HEK293 (cell line): ENCODE data around the gene SMTNL2.
A peak's percentile ranks its signal among the peaks of the same experiment; 100 is the strongest.

Source experiments
- BCL11A ChIP-seq: fragments of 450-650 bp; formaldehyde crosslinking; IDR thresholded peaks from 2 replicates; pipeline ENCODE4 v1.5.1; 2016; ENCODE audit warnings: low read depth, missing biosample characterization, missing genetic modification characterization
- GLIS1 ChIP-seq: fragments of 450-650 bp; formaldehyde crosslinking; IDR thresholded peaks from 2 replicates; pipeline ENCODE4 v1.5.1; 2016; ENCODE audit warnings: missing biosample characterization, missing genetic modification characterization
- HOXD13 ChIP-seq: sonication (generic); formaldehyde crosslinking; IDR thresholded peaks from 2 replicates; pipeline ENCODE4 v1.8.0; 2022; ENCODE audit warnings: missing genetic modification reagents, borderline replicate concordance
- KLF16 ChIP-seq: fragments of 450-650 bp; formaldehyde crosslinking; IDR thresholded peaks from 2 replicates; pipeline ENCODE4 v1.5.1; 2017; ENCODE audit warnings: missing biosample characterization, missing genetic modification characterization
- KLF9 ChIP-seq: fragments of 450-650 bp; formaldehyde crosslinking; IDR thresholded peaks from 2 replicates; pipeline ENCODE4 v1.5.1; 2016; ENCODE audit warnings: missing biosample characterization, missing genetic modification characterization, low read depth
- OSR2 ChIP-seq: fragments of 450-650 bp; formaldehyde crosslinking; IDR thresholded peaks from 2 replicates; pipeline ENCODE4 v1.5.1; 2016; ENCODE audit warnings: missing biosample characterization, missing genetic modification characterization
- PRDM1 ChIP-seq: fragments of 450-650 bp; formaldehyde crosslinking; IDR thresholded peaks from 2 replicates; pipeline ENCODE4; 2016; ENCODE audit warnings: missing biosample characterization, missing genetic modification characterization
- SALL2 ChIP-seq: fragments of 450-650 bp; formaldehyde crosslinking; IDR thresholded peaks from 2 replicates; pipeline ENCODE4 v1.5.0; 2017; ENCODE audit warnings: missing biosample characterization, mild to moderate bottlenecking, missing genetic modification characterization, borderline replicate concordance
- SP3 ChIP-seq: fragments of 450-650 bp; formaldehyde crosslinking; IDR thresholded peaks from 2 replicates; pipeline ENCODE4 v1.5.1; 2016; ENCODE audit warnings: missing biosample characterization, missing genetic modification characterization
- SP7 ChIP-seq: fragments of 450-650 bp; formaldehyde crosslinking; IDR thresholded peaks from 2 replicates; pipeline ENCODE4 v1.5.1; 2016; ENCODE audit warnings: missing biosample characterization, missing genetic modification characterization
- TRIM28 ChIP-seq: IDR thresholded peaks from 2 replicates; pipeline ENCODE4 v1.6.1; 2011; ENCODE audit warnings: low read length, control low read depth, borderline replicate concordance
- YY1 ChIP-seq: fragments of 450-650 bp; formaldehyde crosslinking; IDR thresholded peaks from 2 replicates; pipeline ENCODE4 v1.5.1; 2018; ENCODE audit warnings: missing biosample characterization, missing genetic modification characterization
- ZBTB17 ChIP-seq: fragments of 450-650 bp; formaldehyde crosslinking; IDR thresholded peaks from 2 replicates; pipeline ENCODE4 v1.5.1; 2016; ENCODE audit warnings: missing biosample characterization, missing genetic modification characterization
- ZEB2 ChIP-seq: fragments of 450-650 bp; formaldehyde crosslinking; IDR thresholded peaks from 2 replicates; pipeline ENCODE4 v1.5.1; 2016; ENCODE audit warnings: missing biosample characterization, missing genetic modification characterization
- ZFP41 ChIP-seq: fragments of 450-650 bp; formaldehyde crosslinking; IDR thresholded peaks from 2 replicates; pipeline ENCODE4 v1.5.1; 2016; ENCODE audit warnings: missing biosample characterization, missing genetic modification characterization, borderline replicate concordance
- ZFP69B ChIP-seq: fragments of 450-650 bp; formaldehyde crosslinking; IDR thresholded peaks from 2 replicates; pipeline ENCODE4 v1.5.1; 2016; ENCODE audit warnings: missing biosample characterization, missing genetic modification characterization
- ZIC2 ChIP-seq: fragments of 450-650 bp; formaldehyde crosslinking; IDR thresholded peaks from 2 replicates; pipeline ENCODE4 v1.5.1; 2016; ENCODE audit warnings: missing biosample characterization, missing genetic modification characterization
- ZNF112 ChIP-seq: fragments of 450-650 bp; formaldehyde crosslinking; IDR thresholded peaks from 2 replicates; pipeline ENCODE4 v1.5.0; 2017; ENCODE audit warnings: missing biosample characterization, missing genetic modification characterization
- ZNF114 ChIP-seq: fragments of 450-650 bp; formaldehyde crosslinking; IDR thresholded peaks from 2 replicates; pipeline ENCODE4 v1.5.0; 2017; ENCODE audit warnings: missing biosample characterization, missing genetic modification characterization
- ZNF19 ChIP-seq: fragments of 450-650 bp; formaldehyde crosslinking; IDR thresholded peaks from 2 replicates; pipeline ENCODE4; 2016; ENCODE audit warnings: missing biosample characterization, missing genetic modification characterization, low read depth
- ZNF266 ChIP-seq: fragments of 450-650 bp; formaldehyde crosslinking; IDR thresholded peaks from 2 replicates; pipeline ENCODE4 v1.5.1; 2016; ENCODE audit warnings: missing biosample characterization, missing genetic modification characterization, low read depth
- ZNF335 ChIP-seq: fragments of 450-650 bp; formaldehyde crosslinking; conservative IDR thresholded peaks from 2 replicates; pipeline ENCODE4 v1.5.1; 2016; ENCODE audit warnings: missing biosample characterization, missing genetic modification characterization
- ZNF341 ChIP-seq: fragments of 450-650 bp; formaldehyde crosslinking; IDR thresholded peaks from 2 replicates; pipeline ENCODE4; 2016; ENCODE audit warnings: low read depth, missing biosample characterization, missing genetic modification characterization
- ZNF501 ChIP-seq: fragments of 450-650 bp; formaldehyde crosslinking; IDR thresholded peaks from 2 replicates; pipeline ENCODE4 v1.5.1; 2016; ENCODE audit warnings: missing biosample characterization, missing genetic modification characterization
- ZNF521 ChIP-seq: fragments of 450-650 bp; formaldehyde crosslinking; IDR thresholded peaks from 2 replicates; pipeline ENCODE4 v1.5.1; 2017; ENCODE audit warnings: missing biosample characterization, mild to moderate bottlenecking, missing genetic modification characterization
- ZNF548 ChIP-seq: fragments of 450-650 bp; formaldehyde crosslinking; IDR thresholded peaks from 2 replicates; pipeline ENCODE4 v1.5.1; 2016; ENCODE audit warnings: missing biosample characterization, missing genetic modification characterization
- ZNF558 ChIP-seq: fragments of 450-650 bp; formaldehyde crosslinking; IDR thresholded peaks from 2 replicates; pipeline ENCODE4 v1.5.1; 2016; ENCODE audit warnings: missing biosample characterization, missing genetic modification characterization
- ZNF600 ChIP-seq: fragments of 450-650 bp; formaldehyde crosslinking; IDR thresholded peaks from 2 replicates; pipeline ENCODE4 v1.5.1; 2016; ENCODE audit warnings: missing biosample characterization, missing genetic modification characterization
- ZNF624 ChIP-seq: fragments of 450-650 bp; formaldehyde crosslinking; IDR thresholded peaks from 2 replicates; pipeline ENCODE4 v1.5.1; 2017; ENCODE audit warnings: missing biosample characterization, missing genetic modification characterization
- ZNF629 ChIP-seq: fragments of 450-650 bp; formaldehyde crosslinking; IDR thresholded peaks from 2 replicates; pipeline ENCODE4 v1.5.1; 2017; ENCODE audit warnings: missing biosample characterization, missing genetic modification characterization
- ZNF664 ChIP-seq: fragments of 450-650 bp; formaldehyde crosslinking; IDR thresholded peaks from 2 replicates; pipeline ENCODE4 v1.5.1; 2016; ENCODE audit warnings: missing biosample characterization, missing genetic modification characterization
- ZNF701 ChIP-seq: fragments of 450-650 bp; formaldehyde crosslinking; IDR thresholded peaks from 2 replicates; pipeline ENCODE4 v1.5.1; 2016; ENCODE audit warnings: missing biosample characterization, missing genetic modification characterization
- ZNF707 ChIP-seq: fragments of 450-650 bp; formaldehyde crosslinking; IDR thresholded peaks from 2 replicates; pipeline ENCODE4 v1.5.1; 2016; ENCODE audit warnings: missing biosample characterization, missing genetic modification characterization
- ZNF843 ChIP-seq: fragments of 450-650 bp; formaldehyde crosslinking; IDR thresholded peaks from 2 replicates; pipeline ENCODE4 v1.5.1; 2016; ENCODE audit warnings: missing biosample characterization, missing genetic modification characterization
- ZSCAN16 ChIP-seq: fragments of 450-650 bp; formaldehyde crosslinking; IDR thresholded peaks from 2 replicates; pipeline ENCODE4 v1.5.1; 2016; ENCODE audit warnings: missing biosample characterization, missing genetic modification characterization
- ZSCAN30 ChIP-seq: fragments of 450-650 bp; IDR thresholded peaks from 2 replicates; pipeline ENCODE4 v1.5.1; 2018; ENCODE audit warnings: missing biosample characterization, mild to moderate bottlenecking, missing genetic modification characterization, moderate library complexity
- TF ChIP-seq, protein P1 (sequence below): fragments of 450-650 bp; formaldehyde crosslinking; IDR thresholded peaks from 2 replicates; pipeline ENCODE4 v1.5.1; 2016; ENCODE audit warnings: missing biosample characterization, missing genetic modification characterization
- TF ChIP-seq, protein P2 (sequence below): fragments of 450-650 bp; IDR thresholded peaks from 2 replicates; pipeline ENCODE4 v1.5.1; 2018; ENCODE audit warnings: missing biosample characterization, mild to moderate bottlenecking, missing genetic modification characterization
- TF ChIP-seq, protein P3 (sequence below): fragments of 450-650 bp; formaldehyde crosslinking; IDR thresholded peaks from 2 replicates; pipeline ENCODE4 v1.5.1; 2016; ENCODE audit warnings: missing biosample characterization, missing genetic modification characterization

SMTNL2 gene

DNA sequence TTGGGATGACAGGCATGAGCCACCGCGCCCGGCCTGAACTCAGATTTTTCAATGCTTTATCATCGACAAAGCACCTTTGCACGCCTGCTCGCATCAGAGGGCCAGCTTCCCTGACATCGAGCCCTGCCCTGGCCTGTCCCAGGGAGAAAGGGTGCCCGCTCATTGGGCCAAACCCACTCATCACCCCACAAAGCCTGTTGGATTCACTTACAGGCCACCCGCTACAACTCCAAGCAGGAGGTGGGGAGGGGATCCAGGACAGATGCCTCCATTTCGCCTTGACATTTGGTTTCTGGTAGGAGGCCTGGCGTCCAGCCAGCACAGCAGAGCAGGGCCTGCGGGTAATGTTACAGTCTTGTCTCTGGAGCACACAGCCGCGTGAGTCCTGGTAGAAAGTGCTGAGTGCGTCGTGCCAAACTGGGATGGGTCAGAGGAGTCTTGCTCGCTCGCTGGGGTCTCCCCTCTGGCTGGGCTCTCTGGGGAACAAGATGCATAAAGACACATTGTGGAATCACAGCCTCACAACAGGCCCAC lies 19.8 kb downstream of the SMTNL2 start (continued):
- TF ChIP-seq, protein P1, sequence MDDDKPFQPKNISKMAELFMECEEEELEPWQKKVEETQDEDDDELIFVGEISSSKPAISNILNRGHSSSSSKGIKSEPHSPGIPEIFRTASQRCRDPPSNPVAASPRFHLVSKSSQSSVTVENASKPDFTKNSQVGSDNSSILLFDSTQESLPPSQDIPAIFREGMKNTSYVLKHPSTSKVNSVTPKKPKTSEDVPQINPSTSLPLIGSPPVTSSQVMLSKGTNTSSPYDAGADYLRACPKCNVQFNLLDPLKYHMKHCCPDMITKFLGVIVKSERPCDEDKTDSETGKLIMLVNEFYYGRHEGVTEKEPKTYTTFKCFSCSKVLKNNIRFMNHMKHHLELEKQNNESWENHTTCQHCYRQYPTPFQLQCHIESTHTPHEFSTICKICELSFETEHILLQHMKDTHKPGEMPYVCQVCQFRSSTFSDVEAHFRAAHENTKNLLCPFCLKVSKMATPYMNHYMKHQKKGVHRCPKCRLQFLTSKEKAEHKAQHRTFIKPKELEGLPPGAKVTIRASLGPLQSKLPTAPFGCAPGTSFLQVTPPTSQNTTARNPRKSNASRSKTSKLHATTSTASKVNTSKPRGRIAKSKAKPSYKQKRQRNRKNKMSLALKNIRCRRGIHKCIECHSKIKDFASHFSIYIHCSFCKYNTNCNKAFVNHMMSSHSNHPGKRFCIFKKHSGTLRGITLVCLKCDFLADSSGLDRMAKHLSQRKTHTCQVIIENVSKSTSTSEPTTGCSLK (tag by site-specific recombination) = no peak
- TF ChIP-seq ZNF112 (tag by site-specific recombination) (no peak), TRIM28 (peak; percentile 75), ZFP69B (tag by site-specific recombination) (no peak), KLF9 (no peak), ZSCAN30 (tag by site-specific recombination) (no peak; the same call in 1 of the 2 replicates), ZNF521 (no peak), YY1 (tag by site-specific recombination) (no peak), ZNF843 (tag by site-specific recombination) (no peak), SP3 (no peak), HOXD13 (CRISPR knock-in tag) (no peak), BCL11A (tag by site-specific recombination) (no peak), ZFP41 (no peak), ZNF707 (tag by site-specific recombination) (no peak), ZEB2 (tag by site-specific recombination) (peak; percentile 22; the same call in 1 of the 2 replicates), ZNF266 (tag by site-specific recombination) (no peak), ZNF335 (tag by site-specific recombination) (no peak; the same call in 1 of the 2 replicates), ZNF558 (tag by site-specific recombination) (no peak), ZNF600 (peak; percentile 92), ZNF114 (no peak), ZNF548 (tag by site-specific recombination) (no peak), ZNF629 (tag by site-specific recombination) (no peak), ZNF501 (tag by site-specific recombination) (no peak), GLIS1 (peak; percentile 90), ZNF624 (tag by site-specific recombination) (no peak), OSR2 (peak; percentile 28; the same call in 1 of the 2 replicates), SALL2 (tag by site-specific recombination) (no peak), PRDM1 (tag by site-specific recombination) (no peak; the same call in 1 of the 2 replicates), ZSCAN16 (no peak), ZBTB17 (tag by site-specific recombination) (peak; percentile 79), ZIC2 (tag by site-specific recombination) (peak; percentile 99), KLF16 (no peak), ZNF19 (tag by site-specific recombination) (no peak), ZNF341 (0 out of 2 replicates have a peak, but pooled peaks have one; percentile 15), ZNF664 (no peak), SP7 (tag by site-specific recombination) (0 out of 2 replicates have a peak, but pooled peaks have one; percentile 29), ZNF701 (tag by site-specific recombination) (no peak)
- TF ChIP-seq, protein P2, sequence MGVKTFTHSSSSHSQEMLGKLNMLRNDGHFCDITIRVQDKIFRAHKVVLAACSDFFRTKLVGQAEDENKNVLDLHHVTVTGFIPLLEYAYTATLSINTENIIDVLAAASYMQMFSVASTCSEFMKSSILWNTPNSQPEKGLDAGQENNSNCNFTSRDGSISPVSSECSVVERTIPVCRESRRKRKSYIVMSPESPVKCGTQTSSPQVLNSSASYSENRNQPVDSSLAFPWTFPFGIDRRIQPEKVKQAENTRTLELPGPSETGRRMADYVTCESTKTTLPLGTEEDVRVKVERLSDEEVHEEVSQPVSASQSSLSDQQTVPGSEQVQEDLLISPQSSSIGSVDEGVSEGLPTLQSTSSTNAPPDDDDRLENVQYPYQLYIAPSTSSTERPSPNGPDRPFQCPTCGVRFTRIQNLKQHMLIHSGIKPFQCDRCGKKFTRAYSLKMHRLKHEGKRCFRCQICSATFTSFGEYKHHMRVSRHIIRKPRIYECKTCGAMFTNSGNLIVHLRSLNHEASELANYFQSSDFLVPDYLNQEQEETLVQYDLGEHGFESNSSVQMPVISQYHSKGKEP (tag by site-specific recombination) = no peak
- TF ChIP-seq, protein P3, sequence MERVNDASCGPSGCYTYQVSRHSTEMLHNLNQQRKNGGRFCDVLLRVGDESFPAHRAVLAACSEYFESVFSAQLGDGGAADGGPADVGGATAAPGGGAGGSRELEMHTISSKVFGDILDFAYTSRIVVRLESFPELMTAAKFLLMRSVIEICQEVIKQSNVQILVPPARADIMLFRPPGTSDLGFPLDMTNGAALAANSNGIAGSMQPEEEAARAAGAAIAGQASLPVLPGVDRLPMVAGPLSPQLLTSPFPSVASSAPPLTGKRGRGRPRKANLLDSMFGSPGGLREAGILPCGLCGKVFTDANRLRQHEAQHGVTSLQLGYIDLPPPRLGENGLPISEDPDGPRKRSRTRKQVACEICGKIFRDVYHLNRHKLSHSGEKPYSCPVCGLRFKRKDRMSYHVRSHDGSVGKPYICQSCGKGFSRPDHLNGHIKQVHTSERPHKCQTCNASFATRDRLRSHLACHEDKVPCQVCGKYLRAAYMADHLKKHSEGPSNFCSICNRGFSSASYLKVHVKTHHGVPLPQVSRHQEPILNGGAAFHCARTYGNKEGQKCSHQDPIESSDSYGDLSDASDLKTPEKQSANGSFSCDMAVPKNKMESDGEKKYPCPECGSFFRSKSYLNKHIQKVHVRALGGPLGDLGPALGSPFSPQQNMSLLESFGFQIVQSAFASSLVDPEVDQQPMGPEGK = peak; percentile 64
